ENCODE results near the gene C1orf105.
"Not testable (repeated sequence)": the region's sequence is repeated elsewhere in the genome, so short reads cannot be mapped to it uniquely, and the experiment has no call there.

Gene C1orf105

DNA sequence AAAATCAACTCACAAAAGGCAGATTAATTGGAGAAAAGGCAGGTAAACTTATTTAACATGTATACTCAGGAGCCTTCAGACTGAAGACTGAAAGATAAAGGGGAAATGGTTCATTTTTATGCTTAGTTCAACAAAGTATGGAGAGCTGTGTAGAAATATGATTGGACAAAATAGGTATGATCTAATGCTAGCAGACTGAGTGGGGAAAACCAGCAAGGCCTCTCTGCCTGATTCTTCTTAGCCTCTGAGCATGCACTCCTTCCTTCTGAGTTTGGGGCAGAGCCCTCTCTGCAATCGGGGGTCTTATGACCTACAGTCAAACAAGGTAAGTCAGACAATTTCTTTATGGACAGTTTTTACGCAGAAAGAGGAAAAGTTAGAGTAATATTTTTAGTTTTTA, 73.7 kb downstream of the C1orf105 start:
- DNase-seq = no peak

DNA sequence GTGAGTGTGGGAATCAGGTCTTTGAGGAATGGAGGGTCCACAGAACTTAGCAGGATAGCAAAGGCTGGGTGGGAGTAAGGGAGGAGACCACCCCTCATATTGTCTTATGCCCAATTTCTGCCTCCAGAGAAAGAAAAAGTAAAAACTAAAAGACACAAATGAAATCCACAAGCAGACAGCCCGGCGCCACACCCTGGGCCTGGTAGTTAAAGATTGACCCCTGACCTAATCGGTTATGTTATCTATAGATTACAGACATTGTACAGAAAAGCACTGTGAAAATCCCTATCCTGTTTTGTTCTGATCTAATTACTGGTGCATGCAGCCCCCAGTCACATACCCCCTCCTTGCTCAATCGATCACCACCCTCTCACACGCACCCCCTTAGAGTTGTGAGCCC, 75.6 kb downstream of the C1orf105 start:
- DNase-seq = not testable (repeated sequence)

DNA sequence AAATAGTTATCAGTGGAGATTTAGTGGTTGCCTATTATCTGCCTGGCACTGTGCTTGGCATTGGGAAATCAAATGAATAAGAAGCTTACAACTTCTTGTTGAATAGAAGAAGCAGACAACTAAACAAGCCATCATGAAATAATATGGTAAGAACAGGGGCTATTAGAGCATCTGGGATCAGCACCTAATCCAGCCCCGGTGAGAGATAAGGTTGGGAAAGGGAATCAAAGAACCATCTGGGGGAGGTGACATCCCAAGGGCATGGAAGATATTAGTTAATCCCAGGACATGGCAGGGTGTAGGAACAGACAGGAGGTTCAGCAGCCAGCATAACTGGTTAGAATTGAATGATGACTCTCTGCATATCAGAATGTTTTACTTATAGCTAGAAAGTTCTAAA, 76.2 kb downstream of the C1orf105 start:
- no peak for DNase-seq

DNA sequence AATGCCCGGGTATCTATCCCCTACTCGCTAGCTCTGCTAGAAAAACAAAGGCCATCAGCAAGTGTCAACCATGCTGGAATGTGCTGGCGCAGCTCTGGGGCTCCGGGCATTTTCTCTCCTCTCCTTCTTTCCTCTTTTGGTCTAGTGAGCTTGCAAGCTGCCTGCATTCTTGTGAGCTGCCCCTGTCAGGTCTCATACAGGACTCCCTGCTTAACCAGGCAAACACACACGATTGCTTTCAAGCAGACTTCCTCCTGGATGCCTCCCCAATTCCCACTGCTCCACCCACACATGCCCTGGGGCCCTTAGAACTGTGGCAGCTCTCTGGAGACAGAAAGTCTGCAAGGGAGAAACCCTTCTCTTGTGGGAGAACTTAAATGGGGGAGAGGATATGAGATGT, 76.7 kb downstream of the C1orf105 start:
- no peak for DNase-seq

DNA sequence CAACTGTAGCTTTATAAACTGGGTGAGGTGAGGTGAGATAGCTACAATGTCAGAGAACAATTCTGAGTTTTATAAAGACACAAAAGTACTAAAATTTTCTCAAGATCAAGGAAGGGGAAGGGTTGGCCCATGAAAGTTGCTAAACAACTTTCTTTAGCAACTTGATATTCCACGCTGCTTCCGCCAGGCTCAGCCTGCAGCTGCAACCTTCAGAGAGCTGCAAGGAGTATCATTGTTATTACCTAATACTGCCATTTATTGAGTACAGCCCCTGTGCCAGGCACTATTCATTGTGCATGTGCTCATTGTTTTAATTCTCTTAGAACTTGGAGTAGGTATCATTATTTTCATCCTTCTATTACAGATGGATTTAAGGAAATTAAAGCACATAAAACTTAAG, 78.4 kb downstream of the C1orf105 start:
- DNase-seq = no peak

DNA sequence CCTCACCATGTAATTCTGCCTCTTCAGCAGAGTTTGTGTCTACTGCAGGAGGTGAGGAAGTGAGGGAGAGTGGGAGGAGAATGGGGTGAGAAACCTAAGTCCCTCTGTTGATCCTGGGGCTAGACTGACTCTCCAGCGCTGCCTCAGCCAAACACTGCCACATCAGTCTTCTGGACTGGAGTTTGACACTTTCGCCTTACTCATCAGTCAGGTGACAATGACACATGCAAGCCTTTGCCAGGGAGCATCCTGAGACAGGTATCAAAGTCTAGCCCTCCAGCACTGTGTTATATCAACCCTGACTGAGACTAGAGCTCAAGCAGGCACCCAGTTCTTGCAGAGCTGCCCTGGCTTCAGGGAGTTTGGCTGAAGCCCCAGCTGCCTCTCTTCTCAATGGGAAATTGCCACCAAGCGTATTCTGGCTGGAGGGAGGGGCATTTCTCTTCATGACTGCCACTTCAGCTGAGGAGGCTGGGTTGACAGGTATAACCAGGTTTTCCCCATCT, 79.2 kb downstream of the C1orf105 start:
- DNase-seq = no peak

DNA sequence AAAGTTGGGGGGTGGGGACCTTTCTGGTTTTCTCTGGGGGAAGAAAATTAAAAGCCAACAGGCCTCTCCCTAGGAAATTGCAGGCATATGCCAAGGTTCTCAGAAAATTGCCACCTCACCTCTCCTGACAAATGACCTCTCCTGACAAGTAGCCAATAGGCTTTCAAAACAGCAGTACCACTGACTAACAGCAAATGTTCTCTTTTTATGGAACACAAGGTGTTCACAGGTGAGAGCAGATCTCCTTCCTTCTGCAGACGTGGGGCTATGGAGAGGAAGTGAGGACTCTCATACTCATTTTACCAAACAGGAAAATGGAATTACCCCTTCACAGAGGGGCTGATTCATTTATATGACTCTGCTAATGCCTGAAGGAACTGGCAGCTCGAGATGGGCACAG, 79.7 kb downstream of the C1orf105 start:
- no peak for DNase-seq

DNA sequence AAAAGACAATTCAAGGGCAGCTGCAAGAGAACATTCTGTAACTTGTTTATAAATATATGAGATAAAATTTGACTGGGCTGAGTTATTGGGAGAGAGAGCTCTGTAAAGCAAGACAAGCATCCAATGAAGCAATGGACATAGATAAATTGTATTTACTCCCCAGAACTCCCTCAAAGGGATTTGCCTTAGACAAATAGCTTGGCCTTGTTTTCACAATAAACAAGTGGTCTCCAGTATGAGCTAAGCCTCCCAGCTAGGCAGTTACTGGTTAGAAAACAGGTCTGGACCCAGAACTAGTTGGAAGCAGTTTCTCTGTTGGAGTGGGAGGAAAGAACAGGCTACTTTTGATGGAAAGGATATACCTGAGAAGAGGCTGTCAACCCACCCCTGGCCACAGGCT, 87.3 kb downstream of the C1orf105 start:
- no peak for DNase-seq

DNA sequence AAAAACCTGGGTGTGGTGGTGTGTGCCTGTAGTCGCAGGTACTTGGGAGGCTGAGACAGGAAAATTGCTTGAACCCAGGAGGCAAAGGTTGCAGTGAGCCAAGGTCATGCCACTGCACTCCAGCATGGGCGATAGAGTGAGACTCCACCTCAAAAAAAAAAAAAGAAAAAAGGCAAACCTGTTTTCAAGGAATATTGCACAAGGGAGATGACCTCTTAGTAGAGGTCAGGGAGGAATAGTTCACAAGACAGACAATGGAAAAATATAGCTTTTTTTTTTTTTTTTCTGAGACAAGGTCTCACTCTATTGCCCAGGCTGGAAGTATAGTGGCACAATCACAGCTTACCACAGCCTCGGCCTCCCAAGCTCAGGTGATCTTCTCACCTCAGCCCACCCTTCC, 90.0 kb downstream of the C1orf105 start:
- no peak for DNase-seq

DNA sequence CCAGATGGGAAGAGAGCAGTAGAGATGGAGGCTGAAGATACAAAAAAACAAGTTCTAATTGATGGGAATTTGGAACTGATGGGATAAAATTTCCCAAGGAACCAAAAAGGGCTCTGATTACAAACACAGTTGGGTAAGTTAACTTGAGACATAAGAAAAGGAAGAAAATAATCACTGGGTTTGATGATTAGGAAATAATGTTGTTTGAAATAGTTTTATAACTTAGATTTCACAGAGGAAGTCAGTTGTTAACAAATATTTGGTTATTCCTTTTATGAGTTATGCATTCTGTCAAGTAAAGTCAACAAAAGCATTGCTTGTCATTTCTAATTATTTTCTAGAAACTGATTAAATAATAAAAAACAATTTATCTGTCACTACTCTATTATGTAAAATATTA, 92.1 kb downstream of the C1orf105 start:
- DNase-seq = no peak

DNA sequence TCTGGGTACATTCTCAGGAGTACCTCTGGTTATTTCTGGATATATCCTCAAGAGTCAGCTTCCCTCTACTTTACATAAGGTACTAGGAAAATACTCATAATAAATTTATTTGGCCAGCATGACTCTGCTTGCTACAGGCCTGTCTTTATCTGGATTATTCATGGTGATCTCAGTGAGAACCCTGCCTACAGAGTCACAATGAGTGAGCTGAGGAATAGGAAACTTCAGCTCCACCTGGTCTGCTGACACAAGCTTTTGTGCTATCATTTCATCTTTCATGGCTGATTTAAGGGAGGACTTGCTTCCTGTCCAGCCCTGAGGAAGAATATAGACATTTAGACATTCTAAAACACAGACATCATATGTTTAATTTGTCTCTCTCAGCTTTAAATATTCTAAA, 93.0 kb downstream of the C1orf105 start:
- DNase-seq = no peak

DNA sequence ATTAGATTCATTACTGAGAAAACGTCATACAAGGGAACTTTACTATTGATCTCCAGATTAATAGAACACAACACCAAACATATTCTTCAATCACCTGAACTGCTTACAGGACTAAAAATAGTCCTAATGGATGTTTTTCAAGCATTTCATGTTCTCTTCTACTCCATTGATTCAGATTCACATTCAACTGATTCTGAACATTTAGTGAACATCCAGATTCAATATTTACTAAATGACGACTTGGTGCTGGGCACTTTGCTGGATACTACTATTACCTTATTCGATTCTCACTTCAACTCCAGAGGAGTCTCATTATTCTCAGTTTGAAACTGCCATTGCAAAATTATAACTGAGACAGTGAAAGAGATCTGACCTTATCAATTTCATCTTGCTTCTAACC, 93.6 kb downstream of the C1orf105 start:
- no peak for DNase-seq

DNA sequence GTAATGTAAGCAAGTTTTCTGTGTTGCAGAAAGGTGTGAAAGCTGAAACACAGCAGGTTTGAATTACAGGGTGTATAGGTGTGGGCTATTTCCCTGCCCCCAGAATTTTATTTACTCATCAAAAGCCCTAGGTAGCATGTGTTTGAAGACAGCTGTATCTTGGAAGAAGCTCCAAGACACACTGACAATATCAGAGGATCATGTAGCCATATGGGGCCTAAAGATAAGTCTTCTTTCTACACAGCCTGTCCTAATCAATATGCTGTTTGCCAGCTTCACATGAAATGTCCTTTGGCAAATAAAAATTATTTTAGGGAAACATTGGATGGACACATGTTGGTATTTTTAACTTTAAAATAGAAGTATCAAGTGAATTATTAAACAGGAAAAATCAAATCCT, 95.0 kb downstream of the C1orf105 start:
- no peak for DNase-seq

DNA sequence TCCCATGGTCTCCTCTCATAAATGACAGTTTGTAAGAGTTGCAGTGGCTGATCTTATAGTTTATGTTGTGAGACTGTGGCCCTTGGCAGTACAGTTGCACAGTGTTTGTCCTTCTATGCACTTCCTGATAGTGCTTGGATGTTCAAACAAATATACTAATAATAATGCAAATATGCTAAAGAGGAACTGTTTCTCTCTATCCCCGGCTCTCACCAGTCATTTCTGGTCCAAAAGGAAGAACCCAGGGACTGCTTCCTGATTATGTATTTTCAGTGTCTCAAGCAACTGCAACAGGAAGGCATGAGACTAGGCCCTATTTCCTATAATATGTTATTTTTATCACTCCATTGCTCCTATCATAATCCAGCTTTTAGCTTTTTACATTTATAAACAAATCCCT, 95.4 kb downstream of the C1orf105 start:
- no peak for DNase-seq

DNA sequence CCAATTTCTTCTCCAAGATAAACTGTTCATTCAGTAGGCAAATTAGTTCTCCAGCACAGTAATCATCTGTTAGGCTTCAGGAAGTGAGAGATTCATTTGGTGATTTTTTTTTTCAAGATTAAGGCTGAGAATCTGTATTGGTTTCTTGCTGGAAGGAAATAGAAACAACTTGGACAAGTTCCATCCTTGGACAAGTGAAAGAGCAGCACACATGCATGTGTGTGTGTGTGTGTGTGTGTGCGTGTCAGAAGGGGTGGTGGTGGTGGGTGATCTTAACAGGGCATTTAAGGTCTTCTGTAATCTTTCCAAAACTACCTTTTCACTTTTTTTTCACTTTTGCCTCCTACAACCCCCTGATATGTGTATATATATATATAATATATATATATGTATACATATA, 96.6 kb downstream of the C1orf105 start:
- DNase-seq = no peak

DNA sequence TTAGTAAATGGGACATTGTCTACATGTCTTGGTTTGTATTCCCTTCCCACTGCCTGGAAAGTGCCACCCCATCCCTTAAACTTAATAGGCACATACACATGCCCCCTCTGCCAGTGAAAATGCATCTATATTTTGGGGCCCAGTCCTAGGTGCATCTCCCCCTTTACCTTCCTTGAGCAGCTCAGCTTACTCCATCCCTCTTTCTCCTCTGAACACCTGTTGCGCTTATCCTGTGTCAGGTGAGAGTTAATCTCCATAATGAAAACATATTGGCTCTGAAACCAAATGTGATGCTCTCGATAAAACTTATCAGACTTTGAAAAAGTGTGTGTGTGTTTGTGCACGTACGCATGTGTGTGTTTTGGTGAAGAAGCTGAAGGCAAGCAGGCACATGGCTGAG, 97.1 kb downstream of the C1orf105 start:
- DNase-seq = no peak

Data from NCI-H446 (cell line).